ENCODE measurements around the gene LRRFIP2. TPM values are rescaled to one million over a fixed set of nuclear protein-coding genes. Genes with fewer than 3 reads are reported as not detected.
A peak's percentile ranks its signal among the peaks of the same experiment; 100 is the strongest.
"Not testable (repeated sequence)": the region's sequence is repeated elsewhere in the genome, so short reads cannot be mapped to it uniquely, and the experiment has no call there.

Gene LRRFIP2
- 26.7 and 27.2 TPM in 2 replicates for total RNA-seq

- peak in 1 of 2 donors; percentile 55 for DNase-seq (ENCODE audit: low read depth in 2 of 2)
Observed at GRCh38 chr3:37174532-37175126, at the start of gene LRRFIP2. Gene LRRFIP2, minus strand, starts transcription at chr3:37174582. Its CDS starts 25,599 bp downstream, at chr3:37148983.

GRCh38 chr3:37223576-37223975 is 49.2 kb upstream of the LRRFIP2 start:
- no peak for DNase-seq (ENCODE audit: low read depth in 2 of 2)

- DNase-seq (ENCODE audit: low read depth in 2 of 2) = no peak
Observed at GRCh38 chr3:37223141-37223558, 48.8 kb upstream of the LRRFIP2 start.

GRCh38 chr3:37222542-37222941 is 48.2 kb upstream of the LRRFIP2 start:
- DNase-seq (ENCODE audit: low read depth in 2 of 2) = not testable (repeated sequence)

GRCh38 chr3:37221407-37221806 is 47.0 kb upstream of the LRRFIP2 start:
- peak in 1 of 2 donors; percentile 52 for DNase-seq (ENCODE audit: low read depth in 2 of 2)

GRCh38 chr3:37219266-37219665 is 44.9 kb upstream of the LRRFIP2 start:
- no peak for DNase-seq (ENCODE audit: low read depth in 2 of 2)

- DNase-seq (ENCODE audit: low read depth in 2 of 2) = no peak
Observed at GRCh38 chr3:37218206-37218605, 43.8 kb upstream of the LRRFIP2 start.

- DNase-seq (ENCODE audit: low read depth in 2 of 2) = no peak
Observed at GRCh38 chr3:37217098-37217849, 42.9 kb upstream of the LRRFIP2 start.

- DNase-seq (ENCODE audit: low read depth in 2 of 2) = no peak
Observed at GRCh38 chr3:37216597-37217097, 42.3 kb upstream of the LRRFIP2 start.

GRCh38 chr3:37214076-37214475 is 39.7 kb upstream of the LRRFIP2 start:
- DNase-seq (ENCODE audit: low read depth in 2 of 2) = no peak

GRCh38 chr3:37210230-37210629 is 35.8 kb upstream of the LRRFIP2 start:
- no peak for DNase-seq (ENCODE audit: low read depth in 2 of 2)

GRCh38 chr3:37208576-37208975 is 34.2 kb upstream of the LRRFIP2 start:
- not testable (repeated sequence) for DNase-seq (ENCODE audit: low read depth in 2 of 2)

- DNase-seq (ENCODE audit: low read depth in 2 of 2) = not testable (repeated sequence)
Observed at GRCh38 chr3:37208008-37208407, 33.6 kb upstream of the LRRFIP2 start.

- DNase-seq (ENCODE audit: low read depth in 2 of 2) = not testable (repeated sequence)
Observed at GRCh38 chr3:37206041-37206440, 31.7 kb upstream of the LRRFIP2 start.

GRCh38 chr3:37204314-37204713 is 29.9 kb upstream of the LRRFIP2 start:
- no peak for DNase-seq (ENCODE audit: low read depth in 2 of 2)

- no peak for DNase-seq (ENCODE audit: low read depth in 2 of 2)
Observed at GRCh38 chr3:37202035-37202434, 27.7 kb upstream of the LRRFIP2 start.

- no peak for DNase-seq (ENCODE audit: low read depth in 2 of 2)
Observed at GRCh38 chr3:37200141-37200540, 25.8 kb upstream of the LRRFIP2 start.

GRCh38 chr3:37198996-37199395 is 24.6 kb upstream of the LRRFIP2 start:
- no peak for DNase-seq (ENCODE audit: low read depth in 2 of 2)

GRCh38 chr3:37198547-37198946 is 24.2 kb upstream of the LRRFIP2 start:
- no peak for DNase-seq (ENCODE audit: low read depth in 2 of 2)

GRCh38 chr3:37197810-37198371 is 23.5 kb upstream of the LRRFIP2 start:
- DNase-seq (ENCODE audit: low read depth in 2 of 2) = no peak

GRCh38 chr3:37194533-37194932 is 20.2 kb upstream of the LRRFIP2 start:
- DNase-seq (ENCODE audit: low read depth in 2 of 2) = no peak

- no peak for DNase-seq (ENCODE audit: low read depth in 2 of 2)
Observed at GRCh38 chr3:37190667-37191066, 16.3 kb upstream of the LRRFIP2 start.

- DNase-seq (ENCODE audit: low read depth in 2 of 2) = no peak
Observed at GRCh38 chr3:37189109-37189508, 14.7 kb upstream of the LRRFIP2 start.
